Type B pancreatic cell (in vitro differentiated cells): ENCODE measurements around the gene WDR4. TPM values are rescaled to one million over a fixed set of nuclear protein-coding genes. Genes with fewer than 3 reads are reported as not detected.
"Not testable (repeated sequence)": the region's sequence is repeated elsewhere in the genome, so short reads cannot be mapped to it uniquely, and the experiment has no call there.

Experiments
- DNase-seq: peaks from one replicate; pipeline ENCODE4 v3.0.0; 2021; ENCODE audit warnings: mixed read lengths; ENCODE audit not compliant: unreplicated experiment; ENCODE audit errors: extremely low spot score
- H3K27ac Mint-ChIP-seq: 2 replicates; pipeline ENCODE4 v1.8.0; 2021; ENCODE audit warnings: mild to moderate bottlenecking, mixed read lengths
- H3K27me3 Mint-ChIP-seq: 2 replicates; pipeline ENCODE4 v1.8.0; 2021; ENCODE audit warnings: mixed read lengths
- H3K36me3 Mint-ChIP-seq: 2 replicates; pipeline ENCODE4 v1.8.0; 2021; ENCODE audit warnings: mixed read lengths
- H3K4me1 Mint-ChIP-seq: one replicate; pipeline ENCODE4 v1.8.0; 2021; ENCODE audit warnings: mixed read lengths; ENCODE audit not compliant: unreplicated experiment
- H3K4me3 Mint-ChIP-seq: 2 replicates; pipeline ENCODE4 v1.8.0; 2021; ENCODE audit warnings: mild to moderate bottlenecking, mixed read lengths
- H3K9me3 Mint-ChIP-seq: 2 replicates; pipeline ENCODE4 v1.8.0; 2021; ENCODE audit warnings: mixed read lengths
- CTCF ChIP-seq: fragments of 200-600 bp; sonication (generic); conservative IDR thresholded peaks from 2 replicates; pipeline ENCODE4 v1.5.0; 2021; ENCODE audit warnings: antibody characterized with exemption, mild to moderate bottlenecking
- total RNA-seq: library from RNA; stranded (reverse); gene quantifications from 2 replicates; pipeline ENCODE4 v1.2.1, GENCODE V29; 2021; ENCODE audit warnings: low replicate concordance

The WDR4 gene
- total RNA-seq, 1 donor from 2014 or later, result 25.6 TPM

- peaks cover 11% of the 10 kb centered on the region for H3K36me3 Mint-ChIP-seq
- DNase-seq, result no peak
- no peak overlapping the region for H3K27ac Mint-ChIP-seq
- no peaks in the 10 kb centered on the region for H3K4me1 Mint-ChIP-seq
- H3K9me3 Mint-ChIP-seq, result no peaks in the 10 kb centered on the region
- no peak overlapping the region for H3K4me3 Mint-ChIP-seq
- no peaks in the 10 kb centered on the region for H3K27me3 Mint-ChIP-seq
- TF ChIP-seq CTCF, result no peak
Observed at GRCh38 chr21:42847051-42847707, 32.2 kb downstream of the WDR4 start.

GRCh38 chr21:42846221-42846620 is 33.1 kb downstream of the WDR4 start:
- no peaks in the 10 kb centered on the region for H3K9me3 Mint-ChIP-seq
- peaks cover 11% of the 10 kb centered on the region for H3K36me3 Mint-ChIP-seq
- DNase-seq, result no peak
- H3K4me3 Mint-ChIP-seq, result no peak overlapping the region
- H3K27me3 Mint-ChIP-seq, result no peaks in the 10 kb centered on the region
- H3K4me1 Mint-ChIP-seq, result no peaks in the 10 kb centered on the region
- no peak for TF ChIP-seq CTCF
- no peak overlapping the region for H3K27ac Mint-ChIP-seq

GRCh38 chr21:42845296-42845965 is 33.9 kb downstream of the WDR4 start:
- no peak overlapping the region for H3K4me3 Mint-ChIP-seq
- H3K27me3 Mint-ChIP-seq, result no peaks in the 10 kb centered on the region
- H3K27ac Mint-ChIP-seq, result no peak overlapping the region
- TF ChIP-seq CTCF, result no peak
- DNase-seq, result no peak
- no peaks in the 10 kb centered on the region for H3K4me1 Mint-ChIP-seq
- peaks cover 11% of the 10 kb centered on the region for H3K36me3 Mint-ChIP-seq
- H3K9me3 Mint-ChIP-seq, result no peaks in the 10 kb centered on the region

GRCh38 chr21:42844411-42845113 is 34.8 kb downstream of the WDR4 start:
- Mint-ChIP-seq H3K27ac (no peak overlapping the region), H3K4me1 (no peaks in the 10 kb centered on the region), H3K4me3 (no peak overlapping the region), H3K27me3 (no peaks in the 10 kb centered on the region), H3K36me3 (peaks cover 11% of the 10 kb centered on the region), H3K9me3 (no peaks in the 10 kb centered on the region)
- no peak for TF ChIP-seq CTCF
- no peak for DNase-seq

GRCh38 chr21:42843056-42843455 is 36.3 kb downstream of the WDR4 start:
- no peaks in the 10 kb centered on the region for H3K4me1 Mint-ChIP-seq
- peaks cover 3% of the 10 kb centered on the region for H3K36me3 Mint-ChIP-seq
- no peak overlapping the region for H3K27ac Mint-ChIP-seq
- no peaks in the 10 kb centered on the region for H3K9me3 Mint-ChIP-seq
- no peak for DNase-seq
- TF ChIP-seq CTCF, result no peak
- no peak overlapping the region for H3K4me3 Mint-ChIP-seq
- no peaks in the 10 kb centered on the region for H3K27me3 Mint-ChIP-seq

GRCh38 chr21:42841916-42842655 is 37.3 kb downstream of the WDR4 start:
- H3K36me3 Mint-ChIP-seq, H3K27ac Mint-ChIP-seq, H3K27me3 Mint-ChIP-seq, H3K9me3 Mint-ChIP-seq, H3K4me1 Mint-ChIP-seq, H3K4me3 Mint-ChIP-seq: not testable (repeated sequence)
- DNase-seq, result peak; percentile 66
